Testis (tissue), 3 donors: ENCODE results near the gene RTL5. TPM values are rescaled to one million over a fixed set of nuclear protein-coding genes. Genes with fewer than 3 reads are reported as not detected.

Experiments
- DNase-seq: peaks from one replicate; pipeline ENCODE4 v3.0.0-alpha.2; 2019
- H3K27ac ChIP-seq, 2 donors: fragments of 200-600 bp; sonication (generic); one replicate each; pipeline ENCODE4 v1.5.1; 2019
- H3K27me3 ChIP-seq: fragments of 200-600 bp; sonication (generic); one replicate; pipeline ENCODE4 v1.5.1; 2019
- H3K36me3 ChIP-seq: fragments of 200-600 bp; sonication (generic); one replicate; pipeline ENCODE4 v1.5.1; 2017; ENCODE audit warnings: low read depth; ENCODE audit errors: missing control alignments
- H3K4me1 ChIP-seq: fragments of 200-600 bp; sonication (generic); one replicate; pipeline ENCODE4 v1.5.1; 2019
- H3K4me3 ChIP-seq, 2 donors: fragments of 200-600 bp; sonication (generic); one replicate each; pipeline ENCODE4 v1.5.1; 2017 to 2019
- H3K9me3 ChIP-seq: fragments of 200-600 bp; sonication (generic); one replicate; pipeline ENCODE4 v1.5.1; 2017
- CTCF ChIP-seq, 3 experiments: fragments of 450-650 bp in 2 of 3; fragments of 200-600 bp in 1 of 3; sonication (generic) in 1 of 3; IDR thresholded peaks; one replicate each; pipeline ENCODE4 v1.5.1; 2016 to 2019; ENCODE audit warnings: antibody characterized with exemption in 3 of 3, mild to moderate bottlenecking in 2 of 3, moderate library complexity in 1 of 3
- POLR2A ChIP-seq: fragments of 450-650 bp; IDR thresholded peaks from one replicate; pipeline ENCODE4 v1.6.1; 2017; ENCODE audit warnings: antibody characterized with exemption, mild to moderate bottlenecking, moderate library complexity
- WGBS, 2 donors: methylation state at CpG; one replicate each; pipeline ENCODE4 v1.1.5; 2018; 5-methylcytosine and 5-hydroxymethylcytosine counted together
- intact Hi-C: fragments of 100-400 bp; cut with DNase I; formaldehyde crosslinking; loops from one replicate; pipeline ENCODE4 v1.15.1; 2023; ENCODE audit warnings: low total_unique reads
- polyA plus RNA-seq: library from polyadenylated mRNA; stranded (reverse); fragments of 350-450 nt; fragmentation: Illumina TruSeq; extraction: RNeasy Lipid Tissue Mini Kit (QIAGEN cat#74804); gene quantifications from one replicate; pipeline ENCODE4 v1.2.3, GENCODE V29; 2014; ENCODE audit warnings: low read depth, low replicate concordance; ENCODE audit not compliant: insufficient read depth
- total RNA-seq, 2 donors: library from RNA; depleted of rRNA; stranded (reverse); fragments of >200 nt; gene quantifications; one replicate each; pipeline ENCODE4 v1.2.3, GENCODE V29; 2016

The RTL5 gene
- total and polyA plus RNA-seq, 3 donors from 2014 or later, result 18.0 to 25.6 (median 25.4) TPM

GRCh38 chrX:72114306-72114705, 17.4 kb downstream of the RTL5 start:
- Histone ChIP-seq H3K4me1 (no peaks in the 10 kb centered on the region), H3K36me3 (no peaks in the 10 kb centered on the region), H3K27me3 (no peaks in the 10 kb centered on the region), H3K4me3 (no peak overlapping the region), H3K27ac (no peak overlapping the region), H3K9me3 (no peaks in the 10 kb centered on the region)
- no peak for DNase-seq
- TF ChIP-seq POLR2A (no peak), CTCF (IDR thresholded peaks at IDR 0.05) (no peak)
- intact Hi-C loops, result no loop called here
- WGBS, 2 donors, result 48 to 69% methylated on average over 6 of the region's 6 CpGs

- no peaks in the 10 kb centered on the region for H3K36me3 ChIP-seq
- no peak for DNase-seq
- TF ChIP-seq CTCF (IDR thresholded peaks at IDR 0.05) (no peak), POLR2A (no peak)
- no peaks in the 10 kb centered on the region for H3K4me1 ChIP-seq
- intact Hi-C loops, result no loop called here
- no peaks in the 10 kb centered on the region for H3K27me3 ChIP-seq
- H3K4me3 ChIP-seq, result no peak overlapping the region
- no peaks in the 10 kb centered on the region for H3K9me3 ChIP-seq
- no peak overlapping the region for H3K27ac ChIP-seq
- WGBS, 2 donors, result 80 to 85% methylated on average over 3 to 5 of the region's 6 CpGs
These were observed 18.3 kb downstream of the RTL5 start for GRCh38 chrX:72113461-72113860.

- intact Hi-C loops, result no loop called here
- H3K27me3 ChIP-seq, result no peaks in the 10 kb centered on the region
- WGBS, 2 donors, result 77 to 88% methylated on average over 11 of the region's 11 CpGs
- H3K27ac ChIP-seq, result no peak overlapping the region
- TF ChIP-seq CTCF (IDR thresholded peaks at IDR 0.05) (no peak), POLR2A (no peak)
- no peak for DNase-seq
- H3K9me3 ChIP-seq, result no peaks in the 10 kb centered on the region
- no peaks in the 10 kb centered on the region for H3K4me1 ChIP-seq
- H3K4me3 ChIP-seq, result no peak overlapping the region
- H3K36me3 ChIP-seq, result no peaks in the 10 kb centered on the region
These were observed 20.6 kb downstream of the RTL5 start for GRCh38 chrX:72110876-72111708.

GRCh38 chrX:72110051-72110875, 21.5 kb downstream of the RTL5 start:
- H3K36me3 ChIP-seq, result no peaks in the 10 kb centered on the region
- H3K27me3 ChIP-seq, result no peaks in the 10 kb centered on the region
- no peak overlapping the region for H3K27ac ChIP-seq
- 65 to 76% methylated on average over 13 of the region's 13 CpGs for WGBS, 2 donors
- H3K4me3 ChIP-seq, result no peak overlapping the region
- H3K9me3 ChIP-seq, result no peaks in the 10 kb centered on the region
- intact Hi-C loops, result no loop called here
- no peak for TF ChIP-seq POLR2A
- TF ChIP-seq CTCF (IDR thresholded peaks at IDR 0.05), result no peak
- no peaks in the 10 kb centered on the region for H3K4me1 ChIP-seq
- DNase-seq, result no peak
